Colonic mucosa (tissue), 4 donors: Measurements from ENCODE around the gene FCER1G. TPM values are rescaled to one million over a fixed set of nuclear protein-coding genes. Genes with fewer than 3 reads are reported as not detected.

Experiments
- DNase-seq: peaks from one replicate; pipeline ENCODE4 v3.0.0-alpha.2; 2020
- H3K27ac ChIP-seq: fragments of 200-600 bp; one replicate; pipeline ENCODE4 v1.8.0; 2021
- H3K27me3 ChIP-seq: fragments of 200-600 bp; one replicate; pipeline ENCODE4 v1.8.0; 2021
- H3K36me3 ChIP-seq: fragments of 200-600 bp; one replicate; pipeline ENCODE4 v1.8.0; 2021
- H3K4me1 ChIP-seq: fragments of 200-600 bp; one replicate; pipeline ENCODE4 v1.8.0; 2021; ENCODE audit warnings: mild to moderate bottlenecking
- H3K4me3 ChIP-seq: fragments of 200-600 bp; one replicate; pipeline ENCODE4 v1.8.0; 2021
- H3K9ac ChIP-seq, 2 donors: one replicate each; pipeline ENCODE4 v1.7.0; 2013; ENCODE audit warnings: control low read depth in 2 of 2, low read depth in 2 of 2, low read length in 2 of 2
- H3K9me3 ChIP-seq: fragments of 200-600 bp; one replicate; pipeline ENCODE4 v1.8.0; 2021
- intact Hi-C: fragments of 100-400 bp; cut with DNase I; formaldehyde crosslinking; loops from one replicate; pipeline ENCODE4 v1.14.1; 2022
- total RNA-seq, 2 donors: library from RNA; stranded (reverse); fragmentation: NEBNext Ultra II Directional in 1 of 2; extraction: Animal tissue kit (Norgen Biotek cat#: 25700) in 1 of 2; gene quantifications; one replicate each; pipeline ENCODE4 v1.2.1, GENCODE V29; 2021
- TF ChIP-seq, protein P1 (sequence below): fragments of 200-600 bp; IDR thresholded peaks from one replicate; pipeline ENCODE4 v1.8.0; 2022; ENCODE audit warnings: antibody characterized with exemption, mild to moderate bottlenecking
- donor health status: healthy.
- donor health status: DM: no; HTN: no; CAD: no.
- donor health status: DM: no; HTN: no; CAD: no.

FCER1G gene
- total RNA-seq, 2 donors from 2014 or later = 6.6 to 16.0 TPM

DNA sequence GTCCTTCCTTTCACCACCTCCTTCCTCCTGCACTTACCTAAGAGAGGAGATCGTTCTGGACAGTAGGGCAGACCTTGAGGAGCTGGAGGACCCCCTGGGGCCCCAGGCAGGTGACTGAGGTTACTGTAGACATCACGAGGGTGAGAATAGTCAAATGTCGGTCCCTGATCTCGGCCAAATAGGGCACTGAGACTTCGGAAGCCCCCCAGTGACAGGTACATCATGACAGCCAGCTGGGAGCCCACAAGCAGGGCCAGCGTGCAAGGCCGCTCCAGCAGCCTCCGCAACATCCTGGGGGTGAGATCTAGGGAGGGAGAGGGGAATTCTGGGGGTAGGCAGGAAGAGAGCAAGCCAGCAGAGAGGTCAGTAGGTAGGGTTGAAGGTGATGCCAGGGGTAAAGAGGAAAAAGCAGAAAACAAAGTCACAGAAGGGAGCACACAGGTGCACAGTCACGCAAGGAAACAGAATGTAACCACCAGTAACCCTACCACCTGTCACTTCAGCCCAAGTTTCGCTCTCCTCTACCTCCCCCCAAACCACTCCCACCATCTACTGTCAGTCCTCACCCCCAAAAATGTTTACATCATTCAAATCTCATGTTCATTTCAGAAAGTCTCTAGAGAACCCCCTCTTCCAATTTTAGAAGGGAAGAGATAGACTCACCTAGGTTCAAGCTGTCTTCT is 39.2 kb upstream of the FCER1G start:
- H3K4me1 ChIP-seq = peaks cover 4% of the 10 kb centered on the region
- H3K4me3 ChIP-seq = no peak overlapping the region
- H3K9me3 ChIP-seq = no peaks in the 10 kb centered on the region
- H3K36me3 ChIP-seq = peaks cover 14% of the 10 kb centered on the region
- DNase-seq = no peak
- H3K9ac ChIP-seq = peak overlapping the region; percentile 81 to 97
- TF ChIP-seq, protein P1, sequence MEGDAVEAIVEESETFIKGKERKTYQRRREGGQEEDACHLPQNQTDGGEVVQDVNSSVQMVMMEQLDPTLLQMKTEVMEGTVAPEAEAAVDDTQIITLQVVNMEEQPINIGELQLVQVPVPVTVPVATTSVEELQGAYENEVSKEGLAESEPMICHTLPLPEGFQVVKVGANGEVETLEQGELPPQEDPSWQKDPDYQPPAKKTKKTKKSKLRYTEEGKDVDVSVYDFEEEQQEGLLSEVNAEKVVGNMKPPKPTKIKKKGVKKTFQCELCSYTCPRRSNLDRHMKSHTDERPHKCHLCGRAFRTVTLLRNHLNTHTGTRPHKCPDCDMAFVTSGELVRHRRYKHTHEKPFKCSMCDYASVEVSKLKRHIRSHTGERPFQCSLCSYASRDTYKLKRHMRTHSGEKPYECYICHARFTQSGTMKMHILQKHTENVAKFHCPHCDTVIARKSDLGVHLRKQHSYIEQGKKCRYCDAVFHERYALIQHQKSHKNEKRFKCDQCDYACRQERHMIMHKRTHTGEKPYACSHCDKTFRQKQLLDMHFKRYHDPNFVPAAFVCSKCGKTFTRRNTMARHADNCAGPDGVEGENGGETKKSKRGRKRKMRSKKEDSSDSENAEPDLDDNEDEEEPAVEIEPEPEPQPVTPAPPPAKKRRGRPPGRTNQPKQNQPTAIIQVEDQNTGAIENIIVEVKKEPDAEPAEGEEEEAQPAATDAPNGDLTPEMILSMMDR = no peak
- no peaks in the 10 kb centered on the region for H3K27me3 ChIP-seq
- intact Hi-C loops = no loop called here
- H3K27ac ChIP-seq = peak overlapping the region; percentile 83

DNA sequence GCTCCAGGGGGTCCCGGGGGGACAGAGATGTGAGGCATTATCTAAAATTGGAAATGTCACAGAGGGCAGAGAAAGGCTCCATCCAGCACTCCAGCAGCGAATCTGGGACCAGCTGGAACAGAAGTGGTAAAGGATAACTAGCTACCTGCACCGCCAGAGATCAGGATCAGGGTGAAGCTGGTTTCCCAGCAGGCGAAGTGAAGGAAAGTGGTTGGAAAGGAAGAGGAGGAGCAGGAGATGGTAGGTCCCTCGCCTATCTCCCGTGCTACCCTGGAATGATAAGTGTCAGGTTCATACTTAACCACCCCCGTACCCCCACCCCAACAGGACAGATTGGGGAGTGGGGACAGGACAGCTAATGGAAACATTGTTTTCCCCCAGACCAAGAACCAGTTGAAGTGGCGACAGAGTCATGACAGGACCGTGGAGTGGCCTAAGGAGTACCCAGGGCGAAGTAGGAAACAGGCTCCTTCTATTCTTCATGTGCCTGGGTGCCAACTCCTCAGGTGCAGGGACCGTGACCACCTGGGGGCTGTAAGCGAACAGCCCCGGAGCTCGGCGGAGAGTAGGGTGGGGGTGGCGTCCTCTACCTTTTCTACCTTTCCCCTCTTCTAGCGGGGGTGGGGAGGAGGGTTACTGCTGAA is 38.5 kb upstream of the FCER1G start:
- no peak for DNase-seq
- H3K4me1 ChIP-seq = peaks cover 4% of the 10 kb centered on the region
- H3K27ac ChIP-seq = peak overlapping the region; percentile 83
- peak overlapping the region; percentile 81 to 97 for H3K9ac ChIP-seq
- peaks cover 8% of the 10 kb centered on the region for H3K36me3 ChIP-seq
- TF ChIP-seq, protein P1 = no peak
- no peaks in the 10 kb centered on the region for H3K9me3 ChIP-seq
- intact Hi-C loops = no loop called here
- no peaks in the 10 kb centered on the region for H3K27me3 ChIP-seq
- H3K4me3 ChIP-seq = peak overlapping the region; percentile 83

DNA sequence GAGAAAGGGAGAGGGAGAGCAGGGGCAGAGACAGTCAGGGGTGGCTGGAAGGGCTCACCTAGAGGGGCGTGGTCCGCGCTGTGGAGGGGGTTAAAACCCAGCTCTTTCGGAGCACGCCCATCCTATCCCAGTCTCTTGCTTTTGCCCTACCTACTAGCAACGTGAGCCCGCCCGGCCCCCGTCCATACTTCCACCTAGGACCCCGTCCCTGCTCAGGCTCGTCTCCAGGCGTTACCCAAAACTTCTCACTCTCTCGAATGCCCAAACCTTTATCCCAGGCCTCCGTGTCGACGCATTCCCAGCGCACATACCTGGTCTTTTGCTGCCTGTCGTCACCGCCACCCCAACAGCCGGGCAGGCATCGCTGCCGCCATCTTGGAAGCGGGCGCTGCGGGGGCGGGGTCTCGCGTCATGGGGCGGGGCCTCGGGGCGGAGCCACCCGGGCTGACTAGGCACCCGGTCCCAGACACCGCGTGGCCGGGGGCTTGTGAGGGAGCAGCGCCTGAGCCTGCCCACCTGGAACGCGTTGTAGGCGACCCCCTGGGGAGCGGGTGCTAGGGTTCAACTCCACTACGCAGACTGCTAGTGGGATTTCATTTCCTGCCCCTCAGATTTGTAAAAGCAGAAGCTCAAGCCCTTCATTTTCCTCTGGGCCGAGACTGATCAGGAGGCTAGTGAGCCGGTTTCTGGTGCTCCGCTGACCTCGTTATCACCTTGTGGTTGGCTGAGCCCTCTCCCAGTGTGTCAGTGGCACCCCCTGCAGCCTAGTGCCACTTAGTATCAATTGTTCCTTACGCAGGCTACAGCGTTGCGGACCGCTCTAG is 37.8 kb upstream of the FCER1G start, which contains the start of gene B4GALT3:
Gene B4GALT3 (minus strand): TSS at position 396 of the 824 bp plus-strand sequence. CDS start 1,447 bp downstream, outside the sequence.
- H3K9me3 ChIP-seq = no peaks in the 10 kb centered on the region
- peak within 1 kb of the TSS; percentile 81 to 97 for H3K9ac ChIP-seq
- peaks cover 6% of the 10 kb centered on the region for H3K36me3 ChIP-seq
- TF ChIP-seq, protein P1 = no peak
- intact Hi-C loops = no loop called here
- DNase-seq = peak; percentile 94
- H3K4me1 ChIP-seq = peaks cover 4% of the 10 kb centered on the region
- H3K27ac ChIP-seq = peak within 1 kb of the TSS; percentile 83
- H3K4me3 ChIP-seq = peak within 1 kb of the TSS; percentile 83
- no peaks in the 10 kb centered on the region for H3K27me3 ChIP-seq

DNA sequence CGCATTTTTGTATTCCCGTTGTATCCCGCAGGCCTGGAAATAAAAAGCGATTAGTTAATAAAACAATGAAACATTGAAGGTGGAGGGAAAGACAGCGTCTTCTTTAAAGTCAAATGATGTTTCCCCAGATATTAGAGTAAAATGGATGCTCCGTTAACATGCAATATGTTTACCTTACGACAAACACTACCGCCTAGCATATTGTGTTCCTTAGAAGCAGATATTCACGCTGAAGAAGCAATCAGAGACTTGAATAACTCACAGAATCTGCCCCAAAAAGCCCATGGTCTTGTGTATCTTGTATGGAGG is 37.2 kb upstream of the FCER1G start:
- no peak for DNase-seq
- intact Hi-C loops = no loop called here
- Histone ChIP-seq H3K4me3 (peak overlapping the region; percentile 83), H3K27me3 (no peaks in the 10 kb centered on the region), H3K4me1 (peaks cover 4% of the 10 kb centered on the region), H3K36me3 (peaks cover 2% of the 10 kb centered on the region), H3K9me3 (no peaks in the 10 kb centered on the region), H3K9ac (peak overlapping the region; percentile 81 to 97), H3K27ac (peak overlapping the region; percentile 83)
- TF ChIP-seq, protein P1 = no peak

DNA sequence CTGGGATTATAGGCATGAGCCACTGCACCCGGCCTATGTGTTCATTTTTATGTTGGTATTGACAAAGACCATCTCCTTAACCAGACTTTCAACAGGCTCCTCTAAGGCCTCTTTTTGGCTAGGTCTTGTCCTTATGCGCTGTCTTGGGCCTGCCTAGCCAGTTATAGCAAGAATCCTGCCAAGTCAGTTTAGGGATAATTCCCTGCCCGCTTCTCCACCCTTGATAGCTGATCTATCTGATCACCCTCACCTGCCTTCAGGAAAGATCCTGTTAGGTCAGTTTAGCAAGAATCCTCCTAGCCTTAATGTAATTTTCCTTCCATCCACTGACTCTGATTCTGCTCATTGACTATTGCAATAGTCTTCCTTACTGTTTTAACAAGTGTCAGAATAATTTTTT is 35.4 kb upstream of the FCER1G start:
- Histone ChIP-seq H3K4me1 (peaks cover 4% of the 10 kb centered on the region), H3K36me3 (no peaks in the 10 kb centered on the region), H3K27ac (no peak overlapping the region), H3K27me3 (no peaks in the 10 kb centered on the region), H3K4me3 (no peak overlapping the region), H3K9me3 (no peaks in the 10 kb centered on the region), H3K9ac (no peak overlapping the region)
- DNase-seq = no peak
- TF ChIP-seq, protein P1 = no peak
- intact Hi-C loops = no loop called here
